Peyer's patch (tissue), 4 donors: Measurements from ENCODE around the gene TCF7. TPM values are rescaled to one million over a fixed set of nuclear protein-coding genes. Genes with fewer than 3 reads are reported as not detected.

Experiments used
- DNase-seq, 3 donors: peaks; one replicate each; pipeline ENCODE4 v3.0.0-alpha.2; 2017 to 2019
- H3K27ac ChIP-seq, 4 donors: fragments of 200-600 bp; sonication (generic); one replicate each; pipeline ENCODE4 v1.5.1; 2016 to 2019
- H3K27me3 ChIP-seq, 2 donors: fragments of 200-600 bp; sonication (generic); one replicate each; pipeline ENCODE4 v1.5.1; 2019
- H3K36me3 ChIP-seq, 3 donors: fragments of 200-600 bp; sonication (generic); one replicate each; pipeline ENCODE4 v1.5.1; 2016 to 2019
- H3K4me1 ChIP-seq, 4 donors: fragments of 200-600 bp; sonication (generic); one replicate each; pipeline ENCODE4 v1.5.1; 2016 to 2019
- H3K4me3 ChIP-seq, 4 donors: fragments of 200-600 bp; sonication (generic); 1 replicate in 3 of 4; 2 replicates in 1 of 4; pipeline ENCODE4 v1.5.1; 2016 to 2019; ENCODE audit warnings: mild to moderate bottlenecking in 1 of 4
- H3K9me3 ChIP-seq, 4 donors: fragments of 200-600 bp; sonication (generic); one replicate each; pipeline ENCODE4 v1.5.1; 2016 to 2019; ENCODE audit warnings: mild to moderate bottlenecking in 1 of 4
- CTCF ChIP-seq, 6 experiments: fragments of 450-650 bp in 4 of 6; fragments of 200-600 bp in 2 of 6; sonication (generic) in 1 of 6; IDR thresholded peaks; one replicate each; pipeline ENCODE4 v1.5.1; 2017 to 2019; ENCODE audit warnings: antibody characterized with exemption in 6 of 6, mild to moderate bottlenecking in 3 of 6, moderate library complexity in 1 of 6
- POLR2A ChIP-seq, 2 donors: fragments of 450-650 bp; IDR thresholded peaks; one replicate each; pipeline ENCODE4 v1.5.1; 2017; ENCODE audit warnings: antibody characterized with exemption in 2 of 2, mild to moderate bottlenecking in 2 of 2, moderate library complexity in 2 of 2
- total RNA-seq, 4 donors: library from RNA; depleted of rRNA; stranded (reverse); fragments of >200 nt; gene quantifications; one replicate each; pipeline ENCODE4 v1.1.0, GENCODE V29; 2016

The TCF7 gene
- 10 to 100 TPM; 11.8 to 32.2 (median 22.0) TPM for total RNA-seq

- TF ChIP-seq CTCF (IDR thresholded peaks at IDR 0.05) (no peak), POLR2A (IDR thresholded peaks at IDR 0.05) (peak in 1 of 2 donors; percentile 85)
- Histone ChIP-seq H3K9me3 (no peaks in the 10 kb centered on the region), H3K4me3 (peak within 1 kb of the TSS; percentile 62 to 70 (median 68)), H3K27ac (peak within 1 kb of the TSS; percentile 22 to 83 (median 72)), H3K36me3 (no peaks in the 10 kb centered on the region), H3K4me1 (peaks cover 0 to 16% (median 5%) of the 10 kb centered on the region in 4 donors), H3K27me3 (peaks cover 0 to 7% of the 10 kb centered on the region in 2 donors)
- peak; percentile 78 to 92 (median 90) for DNase-seq
Measured at GRCh38 chr5:134113902-134114875, at the start of gene TCF7. TCF7 (plus strand) TSS chr5:134114681; CDS start chr5:134114907, 226 bp downstream.

- TF ChIP-seq POLR2A (IDR thresholded peaks at IDR 0.05) (no peak), CTCF (IDR thresholded peaks at IDR 0.05) (no peak)
- DNase-seq: no peak
- H3K4me1 ChIP-seq: peaks cover 0 to 11% (median 8%) of the 10 kb centered on the region in 4 donors
Measured at GRCh38 chr5:134069553-134069952, 44.9 kb upstream of the TCF7 start.

GRCh38 chr5:134070725-134071613, 43.5 kb upstream of the TCF7 start:
- Histone ChIP-seq H3K36me3 (no peaks in the 10 kb centered on the region), H3K27me3 (no peaks in the 10 kb centered on the region), H3K4me1 (peaks cover 0 to 11% (median 8%) of the 10 kb centered on the region in 4 donors), H3K9me3 (no peaks in the 10 kb centered on the region), H3K27ac (peak overlapping the region in 2 of 4 donors; percentile 5 to 7), H3K4me3 (peak overlapping the region; percentile 26 to 53 (median 40))
- TF ChIP-seq CTCF (IDR thresholded peaks at IDR 0.05) (peak in 1 of 6 experiments; percentile 20), POLR2A (IDR thresholded peaks at IDR 0.05) (no peak)
- DNase-seq: peak in 1 of 3 donors; percentile 28

More at GRCh38 chr5:134069553-134069952, 44.9 kb upstream of the TCF7 start:
- Histone ChIP-seq H3K36me3 (no peaks in the 10 kb centered on the region), H3K9me3 (no peaks in the 10 kb centered on the region), H3K27me3 (no peaks in the 10 kb centered on the region), H3K4me3 (no peak overlapping the region), H3K27ac (no peak overlapping the region)

- H3K27me3 ChIP-seq: no peaks in the 10 kb centered on the region
- no peak for DNase-seq
- peak overlapping the region in 1 of 4 donors; percentile 7 for H3K27ac ChIP-seq
- H3K36me3 ChIP-seq: no peaks in the 10 kb centered on the region
- H3K4me3 ChIP-seq: peak overlapping the region in 3 of 4 donors; percentile 26 to 53 (median 41)
- peaks cover 0 to 11% (median 8%) of the 10 kb centered on the region in 4 donors for H3K4me1 ChIP-seq
- H3K9me3 ChIP-seq: no peaks in the 10 kb centered on the region
- TF ChIP-seq CTCF (IDR thresholded peaks at IDR 0.05): no peak
- no peak for TF ChIP-seq POLR2A (IDR thresholded peaks at IDR 0.05)
Measured at GRCh38 chr5:134071614-134072207, 42.8 kb upstream of the TCF7 start.
